NCI-H2196 treated with DMSO at 0.1 percent for 48 hours (cell line): ENCODE measurements around the gene DPM2.

ENCODE experiments used
- DNase-seq: peaks from one replicate; lab custom pipeline; 2025; ENCODE audit not compliant: unreplicated experiment; lab: John Stamatoyannopoulos, UW

The DPM2 gene, protein sequence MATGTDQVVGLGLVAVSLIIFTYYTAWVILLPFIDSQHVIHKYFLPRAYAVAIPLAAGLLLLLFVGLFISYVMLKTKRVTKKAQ

DNA sequence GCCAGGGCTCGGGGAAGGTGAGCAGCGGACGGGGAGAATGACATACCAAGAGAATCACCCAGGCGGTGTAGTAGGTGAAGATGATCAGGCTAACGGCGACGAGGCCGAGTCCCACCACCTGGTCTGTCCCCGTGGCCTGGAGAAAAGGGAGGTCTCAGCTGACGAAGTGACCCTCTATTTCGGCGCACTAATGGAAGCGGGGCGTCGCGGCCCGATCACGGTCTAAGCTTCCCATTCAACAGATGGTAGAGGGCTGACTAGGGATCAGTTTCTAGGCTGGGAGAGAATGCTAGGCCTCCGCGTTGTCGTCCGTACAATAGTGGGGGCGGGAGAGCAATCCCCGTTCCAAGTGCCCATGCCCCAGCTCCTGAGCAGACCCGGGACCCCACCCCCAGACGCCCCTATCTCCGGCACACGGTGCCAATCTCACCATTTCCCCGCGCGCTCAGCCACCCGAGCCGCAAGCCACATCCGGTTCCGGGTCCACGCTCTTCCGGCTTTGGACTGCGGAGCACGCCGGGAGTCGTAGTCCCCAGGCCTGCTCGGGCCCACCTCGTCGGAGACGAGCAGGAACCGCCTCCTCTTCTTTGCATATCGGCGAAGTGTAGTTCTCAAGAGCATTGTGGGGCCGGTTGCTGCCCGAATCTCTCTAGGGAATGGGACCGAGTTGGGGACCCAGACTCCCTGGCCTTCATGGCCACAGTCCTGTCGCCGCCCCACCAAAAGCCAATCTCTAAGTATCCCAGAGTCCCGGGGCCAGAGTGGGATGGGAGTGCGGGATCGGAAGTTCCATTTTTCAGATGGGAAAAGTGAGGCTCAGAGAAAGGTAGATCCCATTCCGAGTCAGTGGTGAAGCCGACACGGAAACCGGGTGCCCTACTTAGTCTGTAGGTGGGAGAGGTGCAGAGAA, at the start of gene DPM2:
TSS of gene DPM2 (minus strand) at position 467 of the 910 bp plus-strand sequence. CDS start at position 433, 34 bp downstream.
- peak; percentile 75 for DNase-seq

DNA sequence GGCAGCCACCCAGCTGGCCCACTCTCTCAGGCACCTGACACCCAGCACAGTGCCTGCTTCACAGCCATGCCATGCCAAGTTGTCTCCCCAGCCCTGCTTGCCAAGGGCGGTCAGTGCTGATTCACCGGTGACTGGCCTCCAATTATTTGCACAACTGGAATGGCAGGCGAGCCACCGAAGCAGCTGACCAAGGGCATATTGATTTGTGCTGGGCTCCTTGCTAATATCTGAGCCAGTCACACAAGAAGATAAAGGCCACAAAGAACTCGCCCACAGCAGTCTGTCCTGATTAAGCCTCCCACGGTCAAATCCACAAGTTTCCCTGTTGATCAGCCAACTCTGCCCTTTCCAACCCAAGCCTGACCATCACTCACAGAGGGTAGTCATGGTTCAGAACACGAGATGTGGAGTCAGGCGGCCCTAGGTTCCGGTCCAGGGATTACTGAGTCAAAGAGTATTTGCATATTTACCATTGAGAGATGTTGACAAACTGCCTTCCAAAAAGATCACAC, 49.5 kb upstream of the DPM2 start:
- DNase-seq: no peak

DNA sequence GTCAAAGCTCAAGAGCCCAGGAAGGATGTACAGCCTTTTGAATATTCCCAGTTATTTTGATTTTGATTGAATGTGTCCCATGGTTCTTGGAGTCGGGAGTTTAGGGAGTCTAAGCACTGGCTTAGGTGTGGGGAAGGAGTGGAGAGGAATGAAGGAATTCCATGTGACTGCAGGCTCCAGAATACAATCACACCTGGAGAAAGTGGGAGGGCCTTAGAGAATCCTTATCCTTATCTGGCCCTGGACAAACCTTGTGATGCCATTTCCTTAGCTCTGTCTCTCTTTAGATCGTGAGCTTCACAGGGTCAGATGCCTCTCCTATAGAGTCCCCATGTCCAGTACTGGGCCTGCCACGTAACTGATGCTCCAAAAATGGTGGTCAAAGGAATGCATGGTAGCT, 47.4 kb upstream of the DPM2 start:
- no peak for DNase-seq

DNA sequence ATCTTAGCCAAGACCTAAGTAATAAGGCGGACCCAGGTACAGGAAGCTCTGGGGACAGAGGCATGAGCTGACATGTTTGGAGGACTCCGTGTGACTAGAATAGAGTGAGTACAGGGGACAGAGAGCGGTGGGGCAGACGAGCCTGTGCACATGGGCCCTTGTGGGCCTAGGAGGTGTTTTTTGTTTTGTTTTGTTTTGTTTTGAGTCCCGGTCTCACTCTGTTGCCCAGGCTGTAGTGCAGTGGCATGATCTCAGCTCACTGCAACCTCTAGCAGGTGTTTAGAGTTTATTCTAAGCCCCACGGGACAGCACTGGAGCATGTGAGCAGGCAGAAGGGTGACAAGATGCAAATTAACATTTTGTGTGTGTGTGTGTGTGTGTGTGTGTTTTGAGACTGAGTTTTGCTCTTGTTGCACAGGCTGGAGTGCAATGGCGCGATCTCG, 46.2 kb upstream of the DPM2 start:
- DNase-seq: no peak

DNA sequence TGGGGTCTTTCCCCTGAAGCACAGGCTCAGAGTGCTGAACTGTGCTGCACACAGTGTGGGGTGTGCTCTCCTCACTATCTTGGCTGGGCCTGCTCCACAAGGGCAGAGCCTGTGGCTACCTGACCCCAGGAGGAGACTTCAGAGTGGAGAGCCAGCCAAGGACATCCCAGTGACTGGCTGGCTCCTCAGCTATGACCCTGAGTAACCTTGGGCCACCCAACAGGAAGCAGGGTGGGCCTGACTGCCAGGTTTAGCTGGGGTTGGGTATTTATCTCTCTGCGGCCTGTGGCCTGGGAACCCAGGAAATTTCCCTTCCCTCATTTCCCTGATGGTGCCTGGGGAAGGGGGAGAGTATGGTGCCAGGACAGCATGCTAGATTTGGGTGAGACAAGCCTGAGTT, 45.3 kb upstream of the DPM2 start:
- DNase-seq: no peak

DNA sequence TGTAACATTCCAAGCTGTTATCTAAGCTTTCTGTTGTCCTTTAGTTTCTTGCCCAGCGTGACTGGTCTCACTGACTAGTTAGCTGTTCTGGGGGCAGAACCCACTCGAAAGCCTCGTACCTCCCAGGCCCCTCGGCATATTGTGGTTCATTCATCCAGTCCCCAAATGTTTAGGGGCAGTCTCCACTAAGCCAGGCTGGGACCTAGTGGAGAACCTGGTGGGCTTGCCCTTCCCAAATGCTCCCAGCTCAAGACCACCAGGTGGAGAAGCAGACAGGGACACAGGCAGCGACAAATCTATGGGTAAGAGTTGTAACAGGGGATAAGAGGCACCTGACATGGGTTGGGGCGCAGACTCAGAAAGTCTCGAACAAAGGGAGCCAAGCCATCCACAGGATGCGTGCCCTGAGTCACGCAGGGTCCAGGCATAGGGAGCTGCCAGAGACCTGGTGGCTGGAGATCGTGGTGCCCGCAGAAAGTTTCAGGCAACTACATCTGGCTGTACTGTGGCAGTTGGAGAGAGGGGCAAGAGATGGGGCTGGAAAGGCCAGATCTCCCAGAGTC, 44.0 kb upstream of the DPM2 start:
- no peak for DNase-seq

GRCh38 chr9:127980706-127981558, 43.3 kb upstream of the DPM2 start, which contains the start of gene EEIG1:
Gene EEIG1, minus strand, starts transcription at chr9:127980989. Its CDS starts 852 bp downstream, at chr9:127980137.
- DNase-seq: peak; percentile 75

GRCh38 chr9:127980060-127980705, 42.5 kb upstream of the DPM2 start:
- DNase-seq: no peak

GRCh38 chr9:127979333-127980059, 41.8 kb upstream of the DPM2 start:
- no peak for DNase-seq

DNA sequence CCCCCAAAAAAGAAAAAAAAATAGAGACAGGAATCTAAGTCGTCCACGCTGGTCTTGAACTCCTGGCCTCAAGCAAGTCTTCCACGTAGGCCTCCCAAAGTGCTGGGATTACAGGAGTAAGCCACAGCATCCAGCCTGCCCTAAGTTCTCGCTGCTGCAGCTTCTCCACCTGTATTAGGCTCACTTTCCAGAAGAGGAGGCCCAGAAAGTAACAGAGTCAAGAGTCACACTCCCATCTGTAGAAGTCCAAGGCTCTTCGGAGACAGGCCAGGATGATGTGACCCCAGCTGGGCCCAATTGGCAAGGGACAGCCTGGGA, 41.3 kb upstream of the DPM2 start:
- DNase-seq: no peak

- DNase-seq: no peak
Observed at GRCh38 chr9:127977884-127978647, 40.4 kb upstream of the DPM2 start.

- DNase-seq: no peak
Observed at GRCh38 chr9:127977009-127977883, 39.6 kb upstream of the DPM2 start.

DNA sequence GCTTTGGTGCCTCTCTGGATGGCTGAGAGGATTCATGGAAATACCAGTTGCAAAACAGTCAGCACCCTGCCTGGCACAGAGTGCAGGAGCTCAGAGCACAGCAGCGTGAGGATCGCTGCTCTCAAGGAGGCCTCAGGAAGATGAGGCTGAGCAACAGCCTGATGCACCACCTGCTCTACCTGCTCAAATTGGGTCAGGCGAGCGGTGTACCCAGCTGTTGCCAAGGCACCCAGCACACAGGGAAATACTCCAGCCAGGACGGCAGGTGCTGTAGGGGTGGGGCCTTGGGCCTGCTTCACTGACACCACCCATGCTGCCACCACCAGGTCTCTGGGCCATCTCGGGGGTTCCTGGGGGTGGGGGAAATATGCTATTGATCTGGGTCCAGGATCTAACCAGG, 38.8 kb upstream of the DPM2 start:
- DNase-seq: peak; percentile 84

DNA sequence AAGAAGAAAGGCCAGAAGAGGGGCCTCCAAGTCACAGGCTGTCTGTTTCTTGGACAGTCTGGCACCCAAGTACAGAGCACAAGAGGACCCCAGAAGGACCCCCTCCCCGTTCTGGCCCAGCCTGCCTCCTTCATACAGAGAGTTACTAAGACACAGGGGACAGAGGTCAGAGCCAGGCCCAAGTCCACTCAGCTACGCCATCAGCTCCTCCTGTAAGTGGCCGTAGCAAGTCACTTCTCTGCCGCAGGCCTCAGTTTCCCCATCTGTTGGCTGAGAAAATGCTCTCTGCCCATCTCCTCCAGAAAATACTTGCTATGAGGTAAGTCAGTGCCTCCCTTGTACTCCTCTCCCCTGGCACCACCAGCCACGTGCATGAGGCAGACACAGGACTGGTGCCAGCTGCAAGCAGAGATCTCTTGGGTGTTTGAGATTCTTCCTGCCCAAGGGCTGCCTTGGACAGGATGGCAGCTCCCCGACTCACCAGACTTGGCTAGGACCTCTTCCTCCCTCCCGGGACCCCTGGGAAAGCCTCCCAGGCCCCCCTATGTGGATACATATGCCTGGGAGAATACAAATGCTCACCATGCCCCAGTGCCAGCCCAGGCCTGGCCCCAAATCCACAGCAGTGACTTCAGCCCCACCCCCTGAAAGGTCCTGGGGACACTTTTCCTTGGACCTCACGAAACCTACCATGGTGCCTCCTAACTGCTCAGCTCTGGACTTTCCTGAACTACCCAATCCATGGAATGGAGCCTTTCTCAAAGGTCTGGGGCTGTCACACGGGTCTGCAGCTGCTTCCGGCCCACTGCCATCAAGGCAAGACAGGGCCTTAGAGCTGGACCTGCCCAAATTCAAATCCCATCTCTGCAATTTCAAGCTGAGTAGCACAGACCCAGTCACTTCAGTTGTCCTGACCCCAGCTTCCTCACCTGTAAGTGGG, 38.0 kb upstream of the DPM2 start:
- DNase-seq: no peak

- DNase-seq: no peak
Observed at GRCh38 chr9:127974769-127975261, 37.2 kb upstream of the DPM2 start.

- DNase-seq: no peak
Observed at GRCh38 chr9:127974001-127974768, 36.5 kb upstream of the DPM2 start.
